HG02943 (cell line): ENCODE data around the gene UTP25.
"Not testable (repeated sequence)": the region's sequence is repeated elsewhere in the genome, so short reads cannot be mapped to it uniquely, and the experiment has no call there.

Experiments
- ATAC-seq: cut with Tn5 transposase; IDR thresholded peaks from one replicate; pipeline ENCODE4 v1.9.1; 2021; ENCODE audit warnings: mild to moderate bottlenecking, low read depth, moderate library complexity; ENCODE audit not compliant: unreplicated experiment

The UTP25 gene

DNA sequence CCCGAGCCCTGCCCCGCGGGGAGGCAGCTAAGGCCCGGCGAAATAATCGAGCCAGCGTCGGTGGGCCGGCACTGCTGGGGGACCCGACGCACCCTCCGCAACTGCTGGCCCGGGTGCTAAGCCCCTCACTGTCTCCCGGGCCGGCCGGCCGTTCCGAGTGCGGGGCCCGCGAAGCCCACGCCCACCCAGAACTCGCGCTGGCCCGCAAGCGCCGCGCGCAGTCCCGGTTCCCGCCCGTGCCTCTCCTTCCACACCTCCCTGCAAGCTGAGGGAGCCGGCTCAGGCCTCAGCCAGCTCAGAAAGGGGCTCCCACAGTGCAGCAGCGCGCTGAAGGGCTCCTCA, 61.3 kb downstream of the UTP25 start:
- no peak for ATAC-seq

DNA sequence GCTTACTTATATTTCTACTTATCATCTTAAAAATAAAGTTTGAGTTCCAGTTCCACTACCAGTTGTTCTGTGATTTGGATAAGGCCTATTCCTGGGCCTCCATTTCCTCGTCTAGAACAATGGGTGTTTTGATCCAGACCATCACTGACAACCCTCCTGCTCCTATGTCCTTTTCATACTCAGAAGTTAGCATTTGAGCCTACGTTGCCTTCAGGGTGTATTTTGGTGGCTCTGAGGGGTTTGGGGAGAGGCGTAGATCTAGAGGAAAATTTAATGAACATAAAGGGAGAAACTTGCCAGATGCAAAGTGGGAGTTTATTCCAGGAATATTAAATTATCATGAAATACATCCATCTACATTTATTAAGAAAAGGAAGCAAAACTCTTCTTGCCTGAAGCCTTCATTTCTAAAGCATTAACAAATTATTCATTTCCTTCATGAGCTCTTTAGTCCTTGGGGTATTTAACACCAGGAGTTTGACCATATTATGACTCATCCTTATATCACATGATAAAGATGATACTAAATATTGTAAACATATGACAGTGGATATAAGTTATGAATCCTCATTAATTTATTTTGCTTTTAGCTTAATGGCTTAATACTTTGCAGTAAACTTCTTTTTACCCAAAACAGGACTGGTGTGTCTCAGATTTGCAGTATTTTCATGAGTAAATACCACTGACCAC, 63.0 kb downstream of the UTP25 start:
- ATAC-seq = no peak

DNA sequence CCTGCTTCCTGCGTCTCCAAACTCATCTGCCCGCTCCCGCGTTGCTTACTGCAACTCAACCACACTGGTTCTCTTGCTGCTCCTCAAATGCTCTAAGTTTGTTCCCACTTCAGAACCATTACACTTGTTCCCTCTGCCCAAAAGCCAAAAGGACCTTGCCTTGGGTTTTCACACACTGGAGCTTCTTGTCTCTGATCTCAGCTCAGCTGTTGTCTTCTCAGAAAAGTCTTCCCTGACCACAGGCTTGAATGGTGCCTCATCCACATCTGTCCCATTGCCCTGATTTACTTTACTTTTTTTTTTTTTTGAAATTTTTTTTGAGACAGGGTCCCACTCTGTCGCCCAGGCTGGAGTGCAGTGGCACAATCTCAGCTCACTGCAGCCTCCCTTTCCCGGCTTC, 66.0 kb downstream of the UTP25 start:
- no peak for ATAC-seq

DNA sequence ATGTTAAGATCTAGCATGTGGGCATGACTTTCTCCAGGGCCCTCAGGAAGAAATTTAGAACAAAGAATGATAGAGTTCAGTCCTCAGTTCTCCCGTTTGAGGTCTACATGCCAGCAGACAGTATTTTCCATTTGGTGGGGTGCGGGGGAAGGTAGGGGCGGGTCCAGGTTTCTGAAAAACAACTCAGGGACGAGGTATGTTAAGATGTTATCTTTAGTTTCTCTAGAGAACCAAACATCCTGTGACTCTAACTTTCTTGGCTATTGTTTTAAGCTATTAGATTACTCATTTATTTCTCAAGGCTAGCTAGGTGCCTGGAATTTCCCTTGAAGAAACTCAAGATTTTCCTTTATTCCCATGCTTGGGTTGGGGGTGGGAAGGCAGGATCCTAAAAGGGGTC, 67.9 kb downstream of the UTP25 start:
- no peak for ATAC-seq

DNA sequence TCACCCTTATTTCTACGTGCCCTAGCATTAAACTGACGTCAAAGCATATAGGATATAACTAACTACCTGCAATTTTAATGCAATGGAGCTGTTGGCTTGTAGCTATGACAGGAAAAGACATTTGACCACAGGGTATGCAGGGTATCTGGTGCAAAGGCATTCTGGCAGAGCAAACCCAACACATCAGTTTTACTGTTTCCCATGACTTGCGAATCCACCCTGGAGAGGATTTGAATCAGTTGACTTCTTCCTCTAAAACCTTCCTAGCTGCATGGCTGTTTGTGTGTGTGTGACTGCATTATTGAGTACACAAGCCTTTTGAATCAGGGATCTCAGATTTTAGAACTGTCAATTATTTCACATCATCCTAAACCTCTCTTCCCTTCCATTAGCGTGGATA, 68.6 kb downstream of the UTP25 start:
- ATAC-seq = no peak

DNA sequence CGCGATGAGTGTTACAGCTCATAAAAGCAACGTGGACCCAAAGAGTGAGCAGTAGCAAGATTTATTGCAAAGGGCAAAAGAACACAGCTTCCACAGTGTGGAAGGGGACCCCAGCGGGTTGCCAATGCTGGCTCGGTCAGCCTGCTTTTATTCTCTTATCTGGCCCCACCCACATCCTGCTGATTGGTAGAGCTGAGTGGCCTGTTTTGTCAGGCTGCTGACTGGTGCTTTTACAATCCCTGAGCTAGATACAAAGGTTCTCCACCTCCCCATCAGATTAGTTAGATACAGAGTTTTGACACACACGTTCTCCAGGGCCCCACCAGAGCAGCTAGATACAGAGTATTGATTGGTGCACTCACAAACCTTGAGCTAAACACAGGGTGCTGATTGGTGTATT, 70.5 kb downstream of the UTP25 start:
- not testable (repeated sequence) for ATAC-seq

DNA sequence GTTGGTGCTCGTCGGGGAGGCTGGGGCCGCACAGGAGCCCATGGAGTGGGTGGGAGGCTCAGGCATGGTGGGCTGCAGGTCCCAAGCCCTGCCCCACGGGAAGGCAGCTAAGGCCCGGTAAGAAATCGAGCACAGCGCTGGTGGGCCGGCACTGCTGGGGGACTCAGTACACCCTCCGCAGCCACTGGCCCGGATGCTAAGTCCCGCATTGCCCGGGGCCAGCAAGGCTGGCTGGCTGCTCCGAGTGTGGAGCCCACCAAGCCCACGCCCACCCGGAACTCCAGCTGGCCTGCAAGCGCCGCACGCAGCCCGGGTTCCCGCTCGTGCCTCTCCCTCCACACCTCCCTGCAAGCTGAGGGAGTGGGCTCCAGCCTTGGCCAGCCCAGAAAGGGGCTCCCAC, 71.1 kb downstream of the UTP25 start:
- ATAC-seq = not testable (repeated sequence)

DNA sequence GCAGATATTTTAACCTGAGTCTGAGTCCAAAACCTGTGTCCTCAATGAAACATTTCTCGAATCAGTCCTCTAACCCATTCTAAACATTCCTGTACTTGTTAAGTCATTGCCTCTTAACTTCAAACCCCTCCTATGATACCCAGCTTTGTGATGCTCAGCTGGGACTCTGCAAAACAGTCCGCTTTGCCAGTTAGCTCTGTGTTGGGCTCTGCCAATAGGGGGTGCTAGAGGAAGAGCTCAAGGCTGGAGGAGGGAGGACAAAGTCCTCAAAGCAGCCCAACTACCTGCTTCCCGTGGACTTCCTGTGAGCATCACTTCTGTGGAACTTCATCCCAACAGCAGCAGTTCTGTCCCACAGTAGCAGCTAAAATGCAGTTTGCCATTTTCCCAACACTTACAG, 72.2 kb downstream of the UTP25 start:
- no peak for ATAC-seq

DNA sequence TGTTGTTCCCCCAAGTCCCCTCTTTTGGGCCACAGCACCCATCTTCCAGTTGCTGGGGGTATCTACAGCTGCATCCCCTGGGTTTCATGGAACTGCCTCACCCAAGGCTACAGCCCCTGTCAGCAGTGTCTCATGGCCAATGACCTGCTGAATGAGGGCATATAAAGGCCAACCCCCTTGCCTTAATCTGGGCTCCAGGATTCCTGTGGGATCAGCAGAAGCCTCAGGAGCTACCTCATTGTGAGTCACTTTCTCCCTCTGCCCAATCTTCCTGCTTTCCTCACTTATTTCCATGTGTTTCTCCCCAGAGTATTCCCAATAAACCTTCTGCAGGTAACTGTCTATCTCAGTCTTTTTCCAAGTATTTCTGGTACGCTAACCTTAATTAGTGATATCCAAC, 73.0 kb downstream of the UTP25 start:
- ATAC-seq = no peak

DNA sequence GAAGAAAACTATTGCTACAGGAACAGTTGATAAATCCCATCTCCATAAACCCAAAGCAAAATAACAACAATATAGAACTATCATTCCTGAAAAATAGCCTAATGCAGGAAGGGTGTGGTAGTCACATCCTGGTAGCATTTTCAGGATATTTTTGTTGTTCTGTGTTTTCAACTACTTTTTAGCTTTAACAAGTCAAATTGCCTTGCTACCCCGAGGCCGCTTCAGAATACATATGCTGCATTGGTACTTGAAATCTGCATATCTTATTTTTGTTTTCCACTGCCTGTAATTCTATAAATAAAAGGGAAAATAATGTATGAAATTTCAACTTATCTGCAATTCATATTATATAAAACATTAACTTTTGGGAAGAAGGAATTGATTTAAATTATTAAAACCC, 73.4 kb downstream of the UTP25 start:
- ATAC-seq = no peak

DNA sequence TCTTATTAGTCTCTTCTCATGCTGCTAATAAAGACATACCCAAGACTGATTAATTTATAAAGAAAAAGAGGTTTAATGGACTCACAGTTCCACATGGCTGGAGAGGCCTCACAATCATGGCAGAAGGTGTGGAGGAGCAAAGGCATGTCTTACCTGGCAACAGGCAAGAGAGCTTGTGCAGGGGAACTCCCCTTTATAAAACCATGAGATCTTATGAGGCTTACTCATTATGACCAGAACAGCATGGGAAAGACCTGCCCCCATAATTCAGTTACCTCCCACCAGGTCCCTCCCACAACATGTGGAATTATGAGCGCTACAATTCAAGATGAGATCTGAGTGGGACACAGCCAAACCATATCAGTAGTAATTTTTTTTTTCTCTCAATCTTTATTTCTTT, 77.0 kb downstream of the UTP25 start:
- not testable (repeated sequence) for ATAC-seq
